ENCODE results near the gene STK32C.

The STK32C gene

DNA sequence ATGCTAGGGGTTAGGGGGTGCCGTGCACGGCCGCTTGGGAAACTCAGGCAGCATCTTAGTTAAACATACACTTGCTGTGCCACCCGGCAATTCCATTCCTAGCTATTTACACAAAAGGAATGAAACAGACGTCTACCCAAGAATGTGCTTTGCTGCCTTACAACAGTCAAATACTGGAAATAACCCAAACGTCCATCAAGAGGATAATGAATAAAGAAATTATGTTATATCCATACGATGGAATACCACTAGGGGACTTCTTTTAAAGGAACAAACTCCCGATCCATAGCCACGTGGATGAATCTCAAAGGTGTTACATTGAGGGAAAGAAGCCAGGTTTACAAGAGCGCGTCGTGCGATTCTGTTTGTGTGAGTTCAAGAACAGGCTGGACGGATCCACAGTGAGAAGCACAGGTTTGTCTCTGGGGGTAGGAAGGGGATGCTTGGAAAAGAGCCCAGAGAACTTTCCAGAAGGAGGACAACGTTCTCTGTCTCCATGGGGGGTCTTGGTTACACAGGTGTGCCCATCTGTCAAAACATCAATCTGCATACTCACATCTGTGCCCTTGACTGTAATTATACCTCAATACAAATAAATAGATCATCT lies 41.8 kb downstream of the STK32C start:
- no peak overlapping the region for H3K4me3 ChIP-seq (replicated peaks; ENCODE audit: low read depth, low read length)
- no peak for TF ChIP-seq CTCF (IDR thresholded peaks at IDR 0.05; ENCODE audit: low read length, missing control alignments)
- peak; percentile 36 for DNase-seq (ENCODE audit: low read depth)

DNA sequence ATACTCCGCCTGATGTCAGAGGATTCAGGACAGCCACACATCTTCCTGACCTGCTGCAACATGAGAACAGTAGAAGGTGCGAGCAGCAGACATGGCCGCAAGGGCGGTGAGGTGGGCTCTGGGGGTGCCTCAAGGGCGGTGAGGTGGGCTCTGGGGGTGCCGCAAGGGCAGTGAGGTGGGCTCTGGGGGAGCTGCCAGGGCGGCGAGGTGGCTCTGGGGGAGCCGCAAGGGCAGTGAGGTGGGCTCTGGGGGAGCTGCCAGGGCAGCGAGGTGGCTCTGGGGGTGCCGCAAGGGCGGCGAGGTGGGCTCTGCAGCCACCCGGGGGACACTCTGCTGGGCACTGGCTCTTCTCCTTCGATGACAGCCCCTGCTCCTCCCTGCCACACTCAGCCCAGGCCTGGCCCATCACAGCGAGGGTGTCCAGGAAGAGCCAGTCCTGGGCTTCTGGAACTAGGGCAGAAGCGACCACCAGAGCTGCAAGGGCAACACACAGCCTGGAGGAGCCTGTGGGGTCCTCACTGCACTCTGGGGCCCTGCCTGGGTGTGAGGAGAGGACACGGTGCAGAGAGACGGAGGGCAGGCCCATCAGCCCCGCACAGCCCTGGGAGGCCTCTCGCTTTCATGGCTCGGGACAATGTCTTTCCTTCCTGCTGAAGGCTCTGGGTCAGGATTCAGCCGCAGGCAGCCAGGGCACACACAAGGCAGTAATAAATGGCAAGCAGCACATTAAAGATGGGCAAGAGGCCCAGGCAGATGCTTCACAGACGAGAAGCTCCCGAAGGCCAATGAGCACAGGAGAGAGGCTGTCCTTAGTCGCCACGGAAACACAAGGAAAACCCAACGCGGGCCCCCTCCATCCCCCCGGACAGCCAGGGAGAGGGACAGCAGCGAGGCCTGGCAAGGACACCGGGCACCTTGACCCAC lies 42.5 kb downstream of the STK32C start:
- no peak for TF ChIP-seq CTCF (IDR thresholded peaks at IDR 0.05; ENCODE audit: low read length, missing control alignments)
- H3K4me3 ChIP-seq (replicated peaks; ENCODE audit: low read depth, low read length), result no peak overlapping the region
- DNase-seq (ENCODE audit: low read depth), result no peak

- H3K4me3 ChIP-seq (replicated peaks; ENCODE audit: low read depth, low read length), result no peak overlapping the region
- no peak for DNase-seq (ENCODE audit: low read depth)
- TF ChIP-seq CTCF (IDR thresholded peaks at IDR 0.05; ENCODE audit: low read length, missing control alignments), result no peak
Measured at GRCh38 chr10:132264306-132264950, 43.3 kb downstream of the STK32C start.

DNA sequence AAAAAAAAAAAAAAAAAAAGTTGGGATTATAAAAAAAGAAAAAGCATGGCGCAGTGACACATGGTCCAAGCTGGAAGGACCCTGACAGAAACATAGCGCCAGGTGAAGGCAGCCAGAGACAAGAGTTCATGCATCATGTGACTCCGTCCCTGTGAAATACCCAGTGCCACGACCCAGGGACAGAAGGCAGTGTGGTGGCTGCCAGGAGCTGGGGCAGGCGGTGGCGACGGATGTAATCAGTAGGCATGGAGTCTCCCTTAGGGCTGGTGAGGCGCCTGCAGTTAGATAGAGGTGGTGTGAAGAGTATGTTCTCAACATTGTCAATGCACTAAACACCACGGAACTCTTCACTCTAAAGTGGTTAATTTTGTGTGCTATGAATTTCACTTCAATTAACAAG lies 43.9 kb downstream of the STK32C start:
- no peak for TF ChIP-seq CTCF (IDR thresholded peaks at IDR 0.05; ENCODE audit: low read length, missing control alignments)
- no peak for DNase-seq (ENCODE audit: low read depth)
- H3K4me3 ChIP-seq (replicated peaks; ENCODE audit: low read depth, low read length), result no peak overlapping the region

GRCh38 chr10:132259702-132260482 lies 47.9 kb downstream of the STK32C start:
- no peak overlapping the region for H3K4me3 ChIP-seq (replicated peaks; ENCODE audit: low read depth, low read length)
- TF ChIP-seq CTCF (IDR thresholded peaks at IDR 0.05; ENCODE audit: low read length, missing control alignments), result no peak
- DNase-seq (ENCODE audit: low read depth), result no peak

DNA sequence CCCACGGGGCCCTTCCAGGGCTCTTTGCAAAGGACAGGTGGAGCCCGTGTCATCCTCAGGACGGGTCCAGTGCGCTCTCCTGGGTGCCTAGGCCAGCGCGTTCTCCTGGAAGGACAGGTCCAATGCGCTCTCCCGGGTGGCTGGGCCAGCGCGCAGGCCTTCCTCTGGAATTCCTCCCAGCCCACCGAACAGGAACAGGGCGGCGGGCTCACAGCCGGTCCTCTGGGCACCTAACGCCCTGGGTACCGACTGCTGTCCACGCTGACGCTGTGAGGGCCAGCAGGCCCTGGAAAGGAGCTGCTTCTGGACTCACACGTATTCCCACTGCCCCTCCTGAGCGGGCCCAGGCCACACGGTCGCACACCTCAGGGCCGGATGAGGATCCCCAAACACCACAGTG lies 49.3 kb downstream of the STK32C start:
- no peak for TF ChIP-seq CTCF (IDR thresholded peaks at IDR 0.05; ENCODE audit: low read length, missing control alignments)

More for the DNA sequence above, 49.3 kb downstream of the STK32C start:
- no peak for DNase-seq (ENCODE audit: low read depth)
- H3K4me3 ChIP-seq (replicated peaks; ENCODE audit: low read depth, low read length), result no peak overlapping the region

Measured in fibroblast of pulmonary artery (primary cell).